DMS79 treated with DMSO at 0.1 percent for 48 hours (cell line): ENCODE measurements around the gene GOLGA2.
"Not testable (repeated sequence)": the region's sequence is repeated elsewhere in the genome, so short reads cannot be mapped to it uniquely, and the experiment has no call there.

ENCODE experiments used
- DNase-seq: peaks from one replicate; lab custom pipeline; 2025; lab: John Stamatoyannopoulos, UW

The GOLGA2 gene

GRCh38 chr9:128292009-128292408 lies 16.2 kb upstream of the GOLGA2 start:
- no peak for DNase-seq

DNA sequence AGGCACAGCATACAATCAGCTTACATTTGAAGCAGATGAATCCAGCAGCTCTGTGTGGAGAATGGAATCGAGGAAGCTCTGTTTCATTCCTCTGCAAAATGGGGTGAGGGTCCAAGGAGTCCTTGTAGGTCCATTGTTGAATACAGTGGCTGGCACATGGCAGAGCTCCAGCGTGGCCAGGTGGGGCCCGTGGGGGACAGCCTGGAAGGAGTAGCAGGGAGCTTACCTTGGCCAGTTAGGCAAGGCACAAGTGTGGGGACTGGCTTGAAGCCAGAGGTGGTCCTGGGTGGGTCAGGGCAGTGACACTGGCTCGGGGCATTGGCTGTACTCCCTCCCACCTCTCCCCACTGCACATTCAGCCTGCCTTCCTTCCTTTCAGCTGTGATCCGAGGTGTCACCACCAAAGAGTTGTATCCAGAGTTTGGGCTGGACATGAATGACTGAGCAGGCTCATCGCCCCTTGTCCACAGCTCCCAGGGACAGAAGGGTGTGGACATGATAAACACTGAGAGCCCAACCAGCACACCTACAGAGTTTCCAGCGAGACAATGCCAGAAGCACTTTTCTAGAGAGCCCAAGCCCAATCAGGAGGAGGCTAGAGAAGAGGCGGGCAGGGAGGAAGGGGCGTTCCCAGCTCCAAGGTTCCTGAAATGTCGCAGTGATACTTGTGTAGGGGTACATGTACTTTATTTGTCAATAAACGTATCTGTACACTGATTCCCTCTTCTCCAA lies 12.6 kb upstream of the GOLGA2 start:
- DNase-seq, result no peak

DNA sequence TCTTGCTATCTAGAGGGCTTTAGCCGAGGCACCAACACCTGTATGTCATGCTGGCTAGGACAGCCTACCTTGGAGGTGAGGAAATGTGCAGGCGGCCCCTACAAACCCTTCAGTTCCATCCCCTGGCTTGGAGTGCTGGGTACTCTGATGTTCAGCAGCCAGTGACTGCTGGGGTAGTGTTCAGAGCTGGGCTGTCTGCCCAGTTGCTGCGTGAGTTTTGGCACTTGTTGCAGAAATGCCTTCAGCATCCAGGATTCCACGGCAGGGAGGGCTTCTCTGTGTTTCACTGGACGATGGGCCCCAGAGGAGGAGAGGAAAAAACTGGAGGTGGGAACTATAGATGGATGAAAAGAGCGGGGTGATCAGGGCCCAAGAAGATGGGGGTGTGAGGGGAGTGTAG lies 10.6 kb upstream of the GOLGA2 start:
- peak; percentile 7 for DNase-seq

- DNase-seq, result peak; percentile 13
Observed at GRCh38 chr9:128285033-128285784, 9.4 kb upstream of the GOLGA2 start.

DNA sequence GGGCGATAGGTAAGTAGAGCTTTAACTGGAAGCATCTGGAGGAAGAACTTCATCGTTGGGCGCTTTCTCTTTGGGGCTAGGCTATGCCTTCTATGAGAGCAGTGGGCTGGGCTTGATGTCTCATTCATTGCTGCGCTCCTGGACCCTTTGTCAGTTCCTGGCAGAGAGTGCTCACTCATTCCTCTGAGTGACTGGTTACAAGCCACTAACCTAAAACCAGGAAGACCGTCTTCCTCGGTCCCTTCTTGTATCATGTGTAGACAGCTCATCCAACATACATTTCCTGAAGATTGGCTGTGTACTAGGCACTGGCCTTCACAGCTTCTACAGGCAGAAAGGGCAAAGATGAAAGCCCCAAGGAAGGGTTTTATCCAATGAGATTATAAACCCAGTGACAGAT lies 6.7 kb upstream of the GOLGA2 start:
- no peak for DNase-seq

GRCh38 chr9:128280084-128280622 lies 4.3 kb upstream of the GOLGA2 start:
- DNase-seq, result no peak

DNA sequence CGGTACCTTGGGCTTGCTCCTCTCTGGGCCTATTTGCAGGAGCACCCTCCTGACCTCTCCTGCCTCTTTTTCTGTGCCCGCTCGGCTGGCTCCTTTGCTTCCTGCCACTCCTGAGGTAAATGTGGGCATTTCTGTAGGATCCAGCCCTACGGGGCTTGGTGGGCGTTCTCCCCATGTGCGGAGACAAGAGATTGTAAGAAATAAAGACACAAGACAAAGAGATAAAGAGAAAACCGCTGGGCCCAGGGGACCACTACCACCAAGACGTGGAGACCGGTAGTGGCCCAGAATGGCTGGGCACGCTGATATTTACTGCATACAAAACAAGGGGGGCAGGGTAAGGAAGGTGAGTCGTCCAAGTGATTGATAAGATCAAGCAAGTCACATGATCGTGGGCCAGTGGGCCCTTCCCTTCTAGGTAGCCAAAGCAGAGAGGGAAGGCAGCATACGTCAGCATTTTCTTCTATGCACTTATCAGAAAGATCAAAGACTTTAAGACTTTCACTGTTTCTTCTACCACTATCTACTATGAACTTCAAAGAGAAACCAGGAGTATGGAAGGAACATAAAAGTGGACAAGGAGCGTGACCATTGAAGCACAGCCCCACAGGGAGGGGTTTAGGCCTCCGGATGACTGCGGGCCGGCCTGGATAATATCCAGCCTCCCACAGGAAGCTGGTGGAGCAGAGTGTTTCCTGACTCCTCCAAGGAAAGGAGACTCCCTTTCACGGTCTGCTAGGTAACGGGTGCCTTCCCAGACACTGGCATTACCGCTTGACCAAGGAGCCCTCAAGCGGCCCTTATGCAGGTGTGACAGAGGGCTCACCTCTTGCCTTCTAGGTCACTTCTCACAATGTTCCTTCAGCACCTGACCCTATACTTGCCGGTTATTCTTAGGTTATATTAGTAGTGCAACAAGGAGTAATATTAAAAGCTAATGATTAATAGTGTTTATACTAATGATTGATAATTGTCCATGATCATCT lies 3.6 kb upstream of the GOLGA2 start:
- DNase-seq, result not testable (repeated sequence)

DNA sequence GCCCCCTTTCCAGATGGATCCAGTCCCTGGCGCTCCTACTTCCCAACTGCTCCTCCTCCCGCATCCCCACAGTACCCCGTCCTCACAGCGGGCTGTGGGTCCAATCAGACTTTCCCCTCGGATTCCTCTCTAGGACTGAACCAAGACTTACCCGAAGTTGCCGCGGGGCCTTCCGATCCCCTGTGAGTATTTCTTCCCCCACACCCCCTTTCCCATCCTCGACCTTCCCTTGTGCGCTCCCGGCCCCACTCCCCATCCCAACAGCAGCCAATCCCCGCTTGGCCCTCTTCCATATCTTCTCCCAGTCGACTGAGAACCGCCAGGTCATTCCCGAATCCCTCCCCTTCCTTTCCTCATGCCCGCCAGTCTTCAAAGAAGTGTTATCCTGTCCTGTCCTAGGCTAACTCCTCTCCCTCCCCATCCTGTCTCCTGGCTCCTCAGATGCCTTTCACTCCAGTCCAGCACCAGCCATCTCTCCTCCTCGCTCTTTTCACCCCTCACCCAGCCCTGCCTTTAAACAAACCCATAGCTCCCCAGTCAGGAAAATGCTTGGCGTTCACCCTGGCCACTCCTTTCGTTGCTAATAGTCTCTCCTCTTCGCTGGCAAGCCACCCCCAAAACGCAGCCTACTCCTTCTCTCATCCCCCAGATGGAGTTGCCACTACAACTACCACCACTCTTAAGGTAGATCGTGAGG lies 915 bp upstream of the GOLGA2 start:
- peak; percentile 44 for DNase-seq

DNA sequence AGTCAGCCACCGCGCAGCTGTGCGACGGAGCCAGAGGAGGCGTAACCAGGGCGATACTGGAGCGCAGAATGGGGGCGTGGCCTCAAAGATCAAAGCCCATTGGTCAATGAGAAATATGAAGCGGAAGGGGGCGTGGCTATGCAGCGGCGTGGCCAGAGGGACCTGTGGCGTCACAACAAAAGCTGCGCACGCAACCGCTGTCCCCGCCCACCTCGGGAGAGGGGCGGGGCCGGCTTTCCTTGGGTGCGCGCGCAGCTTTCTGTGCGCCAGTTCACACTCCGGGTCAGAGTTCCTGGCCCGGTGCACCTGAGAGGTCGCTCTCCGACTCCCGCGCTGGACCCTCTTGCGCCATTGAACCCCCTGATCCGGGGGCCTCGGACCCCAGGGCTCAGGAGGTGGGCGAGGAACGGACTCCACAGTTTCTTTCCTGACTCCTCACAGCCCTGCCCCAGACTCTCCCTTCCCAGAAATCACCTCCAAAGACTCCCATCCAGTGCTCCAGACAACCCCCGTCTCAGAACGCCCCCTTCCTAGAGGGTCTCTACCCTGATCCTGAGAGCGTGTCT lies 284 bp upstream of the GOLGA2 start, which contains the start of gene SWI5:
Gene SWI5 (plus strand): TSS at position 269 of the 566 bp plus-strand sequence.
- DNase-seq, result peak; percentile 99

GRCh38 chr9:128274245-128274644 lies 1.6 kb downstream of the GOLGA2 start:
- no peak for DNase-seq

- no peak for DNase-seq
Observed at GRCh38 chr9:128271512-128271911, 4.3 kb downstream of the GOLGA2 start.

DNA sequence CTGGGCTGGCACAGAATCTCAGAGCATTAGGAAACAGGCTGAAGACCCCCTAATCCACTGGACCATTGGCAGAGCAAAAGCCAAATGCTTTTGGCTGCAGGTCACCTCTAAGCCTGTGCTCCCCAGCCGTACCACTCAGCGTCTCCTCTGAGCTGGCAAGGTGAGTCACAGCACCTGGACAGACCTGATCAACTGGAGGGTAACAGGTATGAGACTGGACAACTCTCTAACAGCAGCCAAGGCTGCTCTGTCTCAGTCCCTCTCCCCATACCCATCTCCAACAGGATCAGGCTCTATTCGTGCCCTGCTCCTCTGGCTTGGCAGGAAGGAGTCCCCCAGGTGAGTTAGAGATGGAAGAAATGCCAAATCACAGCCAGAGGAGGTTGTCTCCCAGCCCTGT lies 4.7 kb downstream of the GOLGA2 start:
- no peak for DNase-seq

DNA sequence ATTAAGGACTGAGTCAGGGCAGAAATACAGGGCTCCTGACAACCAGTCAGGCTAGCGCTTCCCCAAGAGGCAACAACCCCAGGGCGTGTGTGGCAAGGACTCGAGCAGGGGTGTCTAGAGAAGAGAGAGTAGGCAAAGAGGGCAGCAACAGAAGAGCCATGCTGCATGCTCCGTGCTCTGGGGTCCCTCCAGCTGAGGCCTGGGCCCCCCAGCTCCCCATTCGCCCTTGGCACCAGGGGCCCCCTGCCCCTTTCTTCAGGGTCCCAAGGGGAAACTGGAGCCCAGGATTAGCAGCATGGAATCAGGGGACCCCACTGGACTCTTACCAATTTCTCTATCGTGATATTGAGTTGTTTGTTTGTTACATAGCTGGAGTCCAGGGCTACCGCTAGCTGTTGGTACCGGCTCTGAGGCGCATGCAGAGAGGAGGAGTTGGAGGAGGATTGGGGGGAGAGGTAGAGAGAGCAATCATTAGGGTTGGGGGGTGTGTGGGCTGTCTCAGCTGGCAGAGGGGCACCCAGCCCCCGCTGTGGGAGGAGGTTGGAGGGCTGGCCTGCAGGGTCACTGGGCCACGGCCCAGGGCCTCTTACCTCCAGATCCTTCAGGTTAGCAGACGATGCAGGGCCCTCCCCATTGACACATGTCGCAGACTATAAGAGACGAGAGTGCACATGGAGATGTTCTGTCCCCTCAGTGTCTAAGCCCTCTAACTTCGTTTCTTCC lies 8.8 kb downstream of the GOLGA2 start:
- no peak for DNase-seq

- DNase-seq, result no peak
Observed at GRCh38 chr9:128265348-128265847, 10.4 kb downstream of the GOLGA2 start.

DNA sequence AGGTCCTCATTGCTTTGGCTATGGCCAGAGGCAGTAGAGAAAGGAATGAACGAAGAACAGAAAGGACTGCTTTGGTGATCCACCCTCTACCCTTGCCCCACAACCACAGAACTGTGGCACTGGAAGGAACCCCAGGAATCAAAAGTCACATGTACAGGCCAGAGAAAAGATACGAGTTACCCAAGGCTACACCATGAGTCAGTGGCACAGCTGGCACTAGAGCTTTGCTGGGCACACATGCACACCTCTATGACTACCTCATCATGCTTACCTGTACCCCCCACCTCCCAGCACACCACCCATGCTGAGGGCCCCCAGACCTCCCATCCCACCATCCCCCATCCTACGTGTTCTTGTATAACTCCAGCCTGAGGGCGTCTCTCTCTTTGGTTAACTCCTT lies 13.1 kb downstream of the GOLGA2 start:
- no peak for DNase-seq

DNA sequence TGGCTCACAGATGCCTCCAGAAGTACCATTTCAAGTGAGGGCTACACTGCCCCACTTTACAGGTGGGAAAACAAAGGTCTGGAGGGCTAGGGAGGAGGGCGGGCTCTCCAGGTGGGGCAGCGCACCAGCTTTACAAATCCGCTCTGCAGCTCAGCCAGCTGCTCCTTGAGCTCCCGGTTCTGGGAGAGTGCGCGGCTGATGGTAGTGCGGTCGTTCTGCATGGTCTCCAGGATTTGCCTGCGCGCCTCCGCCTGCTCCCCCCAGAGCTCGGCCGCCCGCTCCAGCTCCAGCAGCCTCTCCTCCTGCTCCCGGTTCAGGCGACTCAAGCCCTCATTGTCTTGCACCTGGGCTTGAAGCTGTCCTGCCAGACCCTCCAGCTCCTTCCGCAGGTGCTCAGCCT lies 15.5 kb downstream of the GOLGA2 start:
- DNase-seq, result no peak

- DNase-seq, result no peak
Observed at GRCh38 chr9:128259156-128259555, 16.7 kb downstream of the GOLGA2 start.

- DNase-seq, result no peak
Observed at GRCh38 chr9:128258326-128258725, 17.5 kb downstream of the GOLGA2 start.

GRCh38 chr9:128257907-128258306 lies 17.9 kb downstream of the GOLGA2 start:
- peak; percentile 36 for DNase-seq
